ENCODE results near the gene CELF4.
"Not testable (repeated sequence)": the region's sequence is repeated elsewhere in the genome, so short reads cannot be mapped to it uniquely, and the experiment has no call there.

The CELF4 gene

GRCh38 chr18:37385846-37386778 lies 179.5 kb downstream of the CELF4 start:
- peak; percentile 38 for DNase-seq

GRCh38 chr18:37383846-37384595 lies 181.6 kb downstream of the CELF4 start:
- DNase-seq = no peak

- DNase-seq = no peak
Observed at GRCh38 chr18:37383036-37383785, 182.4 kb downstream of the CELF4 start.

GRCh38 chr18:37381554-37381953 lies 184.0 kb downstream of the CELF4 start:
- DNase-seq = no peak

GRCh38 chr18:37380546-37381110 lies 185.0 kb downstream of the CELF4 start:
- DNase-seq = no peak

GRCh38 chr18:37378336-37379010 lies 187.1 kb downstream of the CELF4 start:
- no peak for DNase-seq

- no peak for DNase-seq
Observed at GRCh38 chr18:37375181-37375580, 190.4 kb downstream of the CELF4 start.

GRCh38 chr18:37368110-37368954 lies 197.3 kb downstream of the CELF4 start:
- DNase-seq = no peak

- DNase-seq = no peak
Observed at GRCh38 chr18:37364237-37364636, 201.4 kb downstream of the CELF4 start.

GRCh38 chr18:37362158-37362890 lies 203.3 kb downstream of the CELF4 start:
- DNase-seq = no peak

GRCh38 chr18:37361335-37362157 lies 204.1 kb downstream of the CELF4 start:
- no peak for DNase-seq

- not testable (repeated sequence) for DNase-seq
Observed at GRCh38 chr18:37358061-37358460, 207.5 kb downstream of the CELF4 start.

GRCh38 chr18:37355772-37356171 lies 209.8 kb downstream of the CELF4 start:
- no peak for DNase-seq

- no peak for DNase-seq
Observed at GRCh38 chr18:37351110-37351509, 214.5 kb downstream of the CELF4 start.

- DNase-seq = no peak
Observed at GRCh38 chr18:37348729-37349128, 216.9 kb downstream of the CELF4 start.

- DNase-seq = no peak
Observed at GRCh38 chr18:37346048-37346447, 219.6 kb downstream of the CELF4 start.

GRCh38 chr18:37343542-37343851 lies 222.1 kb downstream of the CELF4 start:
- no peak for DNase-seq

GRCh38 chr18:37341473-37342086 lies 224.0 kb downstream of the CELF4 start:
- no peak for DNase-seq

- DNase-seq = no peak
Observed at GRCh38 chr18:37341016-37341415, 224.6 kb downstream of the CELF4 start.
